GM19240 (cell line): ENCODE results near the gene DCBLD2.

Source experiments
- DNase-seq: peaks from one replicate; pipeline ENCODE4 v3.0.0; 2011; ENCODE audit warnings: low spot score; ENCODE audit not compliant: insufficient read length

The DCBLD2 gene, protein sequence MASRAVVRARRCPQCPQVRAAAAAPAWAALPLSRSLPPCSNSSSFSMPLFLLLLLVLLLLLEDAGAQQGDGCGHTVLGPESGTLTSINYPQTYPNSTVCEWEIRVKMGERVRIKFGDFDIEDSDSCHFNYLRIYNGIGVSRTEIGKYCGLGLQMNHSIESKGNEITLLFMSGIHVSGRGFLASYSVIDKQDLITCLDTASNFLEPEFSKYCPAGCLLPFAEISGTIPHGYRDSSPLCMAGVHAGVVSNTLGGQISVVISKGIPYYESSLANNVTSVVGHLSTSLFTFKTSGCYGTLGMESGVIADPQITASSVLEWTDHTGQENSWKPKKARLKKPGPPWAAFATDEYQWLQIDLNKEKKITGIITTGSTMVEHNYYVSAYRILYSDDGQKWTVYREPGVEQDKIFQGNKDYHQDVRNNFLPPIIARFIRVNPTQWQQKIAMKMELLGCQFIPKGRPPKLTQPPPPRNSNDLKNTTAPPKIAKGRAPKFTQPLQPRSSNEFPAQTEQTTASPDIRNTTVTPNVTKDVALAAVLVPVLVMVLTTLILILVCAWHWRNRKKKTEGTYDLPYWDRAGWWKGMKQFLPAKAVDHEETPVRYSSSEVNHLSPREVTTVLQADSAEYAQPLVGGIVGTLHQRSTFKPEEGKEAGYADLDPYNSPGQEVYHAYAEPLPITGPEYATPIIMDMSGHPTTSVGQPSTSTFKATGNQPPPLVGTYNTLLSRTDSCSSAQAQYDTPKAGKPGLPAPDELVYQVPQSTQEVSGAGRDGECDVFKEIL

DNA sequence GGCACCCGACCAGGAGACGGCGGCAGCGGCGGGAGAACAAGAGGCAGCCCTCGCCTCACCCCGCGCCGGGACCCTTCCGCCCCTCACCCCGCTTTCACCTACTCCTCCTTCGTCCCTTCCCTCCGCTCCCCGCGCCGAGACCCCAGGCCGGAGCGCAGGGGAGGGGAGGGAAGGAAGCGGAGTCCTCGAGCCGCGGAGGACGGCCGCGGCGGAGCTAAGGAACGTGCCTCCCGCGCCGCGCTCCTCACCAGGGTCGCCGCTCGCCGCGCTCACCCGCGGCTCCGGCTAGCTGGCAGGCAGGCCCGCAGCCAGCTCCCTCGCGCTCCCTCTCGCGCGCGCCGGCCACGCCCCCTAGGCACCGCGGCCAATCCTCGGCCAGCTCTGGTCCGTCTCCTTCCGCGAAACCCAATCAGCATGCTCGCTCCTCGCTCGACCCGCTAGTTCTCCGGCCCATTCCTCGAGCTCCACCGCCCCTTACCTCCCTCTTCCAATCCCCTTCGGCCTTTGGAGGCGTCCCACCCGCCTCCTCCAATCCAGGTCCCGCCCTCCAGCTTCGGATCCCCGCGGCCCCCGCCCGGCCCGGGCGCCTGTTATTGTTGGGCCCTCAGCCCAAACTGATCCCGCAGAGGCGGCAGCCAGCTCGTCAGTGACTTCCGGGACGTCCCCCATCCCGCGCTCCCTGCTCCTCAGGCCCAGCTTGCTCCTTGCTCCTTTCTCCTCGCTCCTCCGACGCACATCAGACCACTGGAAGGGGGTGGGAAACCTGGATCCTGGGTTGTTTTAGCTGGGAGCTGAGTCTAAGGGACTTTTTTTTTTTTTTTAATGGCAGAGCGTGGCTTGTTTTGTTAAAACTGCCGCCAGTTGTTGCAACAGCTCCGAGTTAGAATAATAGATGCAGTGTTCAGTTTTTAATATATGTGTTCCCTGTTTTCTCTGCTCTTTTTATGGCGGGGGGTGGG, at the start of gene DCBLD2:
DCBLD2 (minus strand) TSS at position 304 of the 959 bp plus-strand sequence. CDS start 369 bp downstream, outside the sequence.
- DNase-seq: peak; percentile 94

DNA sequence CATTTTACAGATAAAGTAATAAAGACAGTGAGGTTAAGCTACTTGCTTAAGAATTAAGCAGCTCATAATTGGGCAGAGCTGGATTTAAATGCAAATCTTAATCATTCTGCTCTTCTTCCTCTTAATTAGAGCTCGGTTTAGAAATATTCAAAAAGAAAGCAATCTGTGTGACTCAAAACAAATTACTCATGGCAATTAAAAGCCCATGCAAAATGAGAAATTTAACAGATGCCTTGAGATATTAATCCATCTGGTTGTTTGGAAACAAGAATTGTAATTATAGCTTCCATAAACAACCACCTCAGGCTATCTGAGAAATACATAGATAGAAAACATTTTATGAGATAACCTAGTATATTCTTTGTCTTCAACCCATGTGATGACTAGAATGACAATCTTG, 44.2 kb upstream of the DCBLD2 start:
- no peak for DNase-seq

DNA sequence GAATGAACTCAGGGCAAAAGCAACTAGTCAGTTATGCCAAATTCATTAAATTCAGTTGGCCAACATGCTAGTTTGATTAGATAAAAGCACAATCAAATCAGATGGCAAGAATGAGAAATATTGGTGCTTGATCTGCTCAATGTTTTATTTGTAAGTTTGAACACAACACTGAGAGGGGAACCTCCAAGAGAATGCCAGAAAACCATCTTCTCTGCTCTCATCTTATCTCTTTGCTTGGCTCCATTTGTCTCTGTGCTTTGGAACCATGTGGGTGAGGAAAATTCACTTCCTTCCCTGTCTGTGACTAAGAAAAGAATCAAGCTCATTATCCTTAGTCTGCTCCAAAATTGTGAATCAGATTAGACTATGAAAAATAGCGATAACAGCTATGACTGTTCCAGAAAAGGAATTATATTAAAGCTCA, 43.6 kb upstream of the DCBLD2 start:
- no peak for DNase-seq

DNA sequence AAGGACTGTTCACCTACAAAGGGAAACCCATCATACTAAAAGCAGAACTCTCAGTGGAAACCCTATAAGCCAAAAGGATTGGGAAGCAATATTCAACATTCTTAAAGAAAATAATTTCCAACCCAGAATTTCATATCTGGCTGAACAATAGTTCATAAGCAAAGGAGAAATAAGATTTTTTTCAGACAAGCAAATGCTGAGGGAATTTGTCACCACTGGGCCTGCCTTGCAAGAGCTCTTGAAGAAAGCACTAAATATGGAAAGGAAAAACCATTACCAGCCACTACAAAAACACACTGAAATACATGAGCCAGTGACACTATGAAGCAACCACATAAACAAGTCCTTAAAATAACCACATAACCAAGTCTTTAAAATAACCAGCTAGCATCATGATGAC, 28.9 kb upstream of the DCBLD2 start:
- no peak for DNase-seq

DNA sequence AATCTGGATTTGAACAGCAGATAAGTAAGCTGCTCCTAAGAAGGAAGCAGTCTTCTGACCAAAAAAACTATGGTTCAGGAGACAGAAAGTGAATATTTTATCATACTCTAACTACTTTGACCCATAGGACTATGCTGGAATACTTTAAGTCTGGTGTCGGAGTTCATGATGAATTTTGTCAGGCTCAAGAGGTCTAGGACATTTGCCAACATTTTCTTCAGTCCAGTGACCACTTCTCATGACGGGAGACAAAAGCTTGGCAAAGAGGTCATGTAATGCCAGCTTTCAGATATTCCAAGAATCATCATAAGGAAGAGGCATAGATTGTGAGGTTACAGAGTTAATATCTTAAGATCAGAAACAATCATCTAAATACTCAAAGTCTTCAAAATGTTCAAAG, 20.5 kb upstream of the DCBLD2 start:
- DNase-seq: no peak

DNA sequence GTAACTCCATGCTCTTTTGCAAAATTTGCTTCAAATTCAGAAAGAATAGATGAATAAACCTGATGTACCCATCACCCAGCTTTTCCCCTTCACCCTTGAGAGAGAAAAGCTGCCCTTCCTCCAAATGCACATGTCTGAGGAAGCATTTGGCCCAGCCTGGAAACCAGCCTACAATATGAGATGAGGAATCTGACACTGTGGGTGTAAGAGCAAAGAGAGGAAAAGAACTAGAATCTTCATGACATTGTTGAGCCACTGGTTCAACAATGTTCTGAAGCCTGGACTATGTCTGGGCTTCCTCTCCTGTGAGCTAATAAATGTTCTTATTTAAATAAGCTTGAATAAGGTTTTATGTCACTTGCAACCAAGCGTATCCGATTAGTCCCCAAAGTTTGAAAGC, 18.7 kb upstream of the DCBLD2 start:
- no peak for DNase-seq

DNA sequence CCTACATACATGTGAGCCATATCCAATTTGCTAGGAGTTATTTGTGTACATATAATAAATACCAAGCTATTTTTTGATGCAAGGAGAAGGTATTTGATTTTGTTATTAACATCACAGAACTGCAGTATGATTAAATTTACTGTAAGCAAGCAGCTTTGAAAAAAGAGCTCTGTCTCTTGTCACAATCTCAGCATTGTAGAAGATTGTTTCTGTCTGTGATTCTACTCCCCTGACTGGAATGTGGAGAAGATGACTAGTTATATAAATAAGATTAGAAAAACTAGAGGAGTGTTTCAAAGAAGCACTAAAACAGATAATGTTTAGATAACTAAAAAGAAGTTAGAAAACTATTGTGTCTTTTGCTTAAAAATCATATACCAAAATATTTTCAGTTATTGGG, 17.1 kb upstream of the DCBLD2 start:
- no peak for DNase-seq

DNA sequence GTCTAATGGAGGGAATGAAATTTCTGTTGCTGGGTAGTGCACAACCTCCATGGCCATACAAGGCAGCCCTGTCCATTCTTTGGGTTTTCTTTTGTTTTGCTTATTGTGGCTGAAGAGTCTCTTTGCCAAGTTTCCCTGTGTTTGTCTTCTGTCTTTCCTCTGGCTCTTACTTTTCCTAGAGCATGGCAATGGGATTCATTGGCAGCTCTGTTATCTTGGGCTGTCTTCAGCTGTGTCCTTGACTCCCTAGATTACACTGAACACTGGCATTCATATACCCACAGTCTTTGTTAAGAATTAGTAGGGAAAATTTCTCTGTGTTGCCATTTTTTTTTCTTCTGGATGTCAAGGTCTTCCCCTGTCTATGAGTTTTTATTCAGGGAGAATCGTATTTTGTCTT, 16.1 kb upstream of the DCBLD2 start:
- DNase-seq: no peak

DNA sequence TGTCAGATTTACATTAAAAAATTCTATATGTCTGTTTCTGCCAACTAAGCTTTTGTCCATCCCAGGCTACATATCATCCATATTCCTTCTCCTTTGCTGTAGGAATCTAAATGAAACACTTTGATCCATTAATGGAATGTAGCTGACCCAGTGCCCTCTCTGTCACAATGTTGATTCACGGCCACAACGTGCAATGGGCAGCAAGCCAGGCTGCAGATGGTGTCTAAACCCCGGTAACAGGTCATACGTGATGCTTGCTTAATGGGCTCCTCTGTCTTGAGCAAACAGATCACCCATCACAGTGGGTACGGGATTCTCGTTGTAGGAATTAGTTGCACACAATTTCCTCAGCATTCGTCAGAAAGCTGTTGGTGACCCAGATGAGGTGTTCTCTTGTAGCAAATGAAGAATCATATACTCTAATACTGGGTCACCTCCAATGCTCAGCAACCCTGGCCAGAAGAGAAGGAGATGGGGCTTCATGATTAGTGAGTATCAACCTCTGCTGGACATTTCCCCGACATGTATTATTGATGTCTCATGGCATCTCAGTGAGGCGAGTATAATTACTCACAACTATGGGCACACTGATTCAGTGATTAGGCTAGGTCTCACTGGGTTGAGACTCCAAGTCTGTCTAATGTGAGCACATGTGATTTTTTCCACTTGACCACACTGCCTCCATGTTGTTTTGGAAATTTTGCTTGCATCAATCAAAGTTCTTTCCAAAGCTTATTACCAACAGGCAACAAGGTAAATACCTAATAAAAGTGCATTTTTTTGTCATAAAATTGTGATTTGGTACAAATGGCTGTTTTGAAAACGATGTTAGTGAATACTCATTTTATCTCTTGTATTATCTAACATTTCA, 12.9 kb upstream of the DCBLD2 start:
- DNase-seq: no peak

DNA sequence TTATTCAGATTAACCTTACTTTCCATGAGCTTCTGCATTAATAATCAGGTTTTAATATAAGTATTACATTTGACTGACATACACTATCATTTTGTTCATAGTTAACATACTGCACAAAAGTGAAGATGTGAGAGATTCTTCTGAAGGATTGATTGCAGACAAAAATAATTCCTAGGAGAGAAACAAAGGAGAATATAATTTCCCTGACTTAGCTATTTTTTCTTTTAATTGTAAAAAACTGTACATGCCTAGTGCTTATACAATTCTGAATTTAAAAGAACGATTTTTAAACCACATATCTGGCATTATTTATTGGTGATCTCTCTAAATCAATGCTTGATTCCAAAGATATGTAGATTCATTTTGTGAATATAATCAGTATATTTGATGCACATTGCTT, 11.0 kb upstream of the DCBLD2 start:
- DNase-seq: no peak

DNA sequence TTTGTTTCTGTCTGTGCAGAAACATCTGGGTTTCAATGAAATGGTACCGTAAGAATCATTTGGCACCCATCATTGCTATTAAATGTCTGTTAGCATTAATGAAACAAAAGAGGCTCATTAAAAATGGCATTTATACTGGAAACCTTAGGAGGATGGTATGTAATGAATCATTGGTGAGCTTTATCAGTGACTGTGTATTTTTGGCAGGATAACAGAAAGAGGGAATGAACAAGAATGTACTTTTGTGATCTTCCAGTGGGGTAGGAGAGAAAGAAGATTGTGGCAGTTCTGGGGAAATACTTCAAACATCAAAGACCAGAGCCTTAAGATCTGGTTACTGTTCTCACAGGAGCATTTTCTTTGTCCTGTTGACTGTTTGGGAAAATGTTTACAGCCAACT, 4.7 kb upstream of the DCBLD2 start:
- no peak for DNase-seq

DNA sequence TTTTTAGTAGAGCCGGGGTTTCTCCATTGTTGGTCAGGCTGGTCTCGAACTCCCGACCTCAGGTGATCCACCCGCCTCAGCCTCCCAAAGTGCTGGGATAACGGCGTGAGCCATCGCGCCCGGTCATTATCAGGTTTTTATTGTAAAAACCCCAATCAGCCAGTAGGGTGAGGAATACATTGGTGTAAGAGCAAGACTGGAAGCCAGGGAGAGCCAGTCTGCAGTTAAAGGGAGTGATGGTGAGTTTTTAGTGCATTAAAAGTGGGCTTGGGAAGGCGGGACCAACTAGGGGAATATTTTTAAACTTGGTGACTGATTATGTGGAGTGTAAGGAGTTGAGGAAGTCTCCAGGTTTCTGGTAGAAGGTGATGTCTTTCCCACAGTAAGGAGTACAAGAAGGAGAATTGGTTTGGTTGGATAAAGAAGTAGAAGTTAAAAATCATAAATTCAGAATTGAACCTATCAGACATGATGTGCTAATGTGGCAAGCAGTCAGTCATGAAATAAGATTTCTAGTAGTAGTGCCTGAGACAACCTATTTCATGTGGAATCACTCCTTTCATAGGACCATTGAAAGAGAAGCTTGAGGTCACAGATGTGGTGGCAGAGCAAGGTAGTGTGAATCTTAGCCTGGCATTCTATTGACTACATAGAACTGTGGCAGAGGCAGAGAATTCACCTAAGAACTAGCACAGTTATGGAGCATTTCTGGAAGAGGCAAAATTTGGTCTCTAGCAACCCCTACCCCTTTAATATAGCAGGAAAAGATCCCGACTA, 2.4 kb upstream of the DCBLD2 start:
- no peak for DNase-seq

DNA sequence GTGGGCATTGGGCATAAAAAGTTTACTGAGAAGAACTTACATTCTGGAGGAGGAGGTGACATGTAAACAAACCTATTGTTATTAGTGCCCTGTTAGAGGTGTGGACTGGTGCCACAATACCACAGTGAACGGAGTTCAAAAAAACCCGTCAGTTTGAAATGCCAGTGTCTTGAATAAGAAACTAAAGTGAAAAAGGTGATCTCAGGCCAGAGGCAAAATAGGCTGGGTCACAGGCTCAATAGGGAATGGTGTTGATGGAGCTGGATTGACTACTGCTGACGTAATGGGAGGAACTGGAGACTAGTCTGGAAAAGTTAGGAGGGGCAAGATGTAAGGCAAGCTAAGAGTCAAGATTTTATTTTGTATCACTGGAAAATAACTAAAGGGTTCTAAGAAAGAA, 1.6 kb upstream of the DCBLD2 start:
- DNase-seq: no peak

DNA sequence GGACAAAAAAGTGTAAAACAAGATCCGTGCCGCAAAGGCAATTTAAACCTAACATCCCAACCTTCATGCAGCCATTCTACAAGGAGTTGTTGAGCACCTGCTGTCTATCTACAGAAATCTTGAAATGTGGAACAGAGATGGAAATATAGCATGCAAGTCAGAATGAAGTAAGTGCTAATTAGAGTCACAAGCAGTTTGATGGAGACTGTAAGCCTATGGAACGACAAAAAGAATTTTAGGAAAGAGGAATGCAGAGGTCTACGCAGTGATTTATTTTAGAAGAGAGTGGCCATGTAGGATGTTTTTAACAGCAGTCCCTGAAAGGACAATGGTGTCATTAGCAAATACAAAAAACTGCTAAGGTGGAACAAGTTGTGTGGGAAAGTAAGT, 851 bp upstream of the DCBLD2 start:
- DNase-seq: no peak

DNA sequence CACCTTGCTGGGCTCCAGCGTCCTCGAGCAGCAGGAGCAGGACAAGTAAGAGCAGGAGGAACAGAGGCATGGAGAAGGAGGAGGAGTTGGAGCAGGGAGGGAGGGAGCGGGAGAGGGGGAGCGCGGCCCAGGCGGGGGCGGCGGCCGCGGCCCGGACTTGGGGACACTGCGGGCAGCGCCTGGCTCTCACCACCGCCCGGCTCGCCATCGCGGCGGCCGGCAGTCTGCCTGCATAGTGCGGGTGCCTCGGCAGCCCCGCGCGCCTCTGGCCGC, 440 bp downstream of the DCBLD2 start:
- DNase-seq: no peak

DNA sequence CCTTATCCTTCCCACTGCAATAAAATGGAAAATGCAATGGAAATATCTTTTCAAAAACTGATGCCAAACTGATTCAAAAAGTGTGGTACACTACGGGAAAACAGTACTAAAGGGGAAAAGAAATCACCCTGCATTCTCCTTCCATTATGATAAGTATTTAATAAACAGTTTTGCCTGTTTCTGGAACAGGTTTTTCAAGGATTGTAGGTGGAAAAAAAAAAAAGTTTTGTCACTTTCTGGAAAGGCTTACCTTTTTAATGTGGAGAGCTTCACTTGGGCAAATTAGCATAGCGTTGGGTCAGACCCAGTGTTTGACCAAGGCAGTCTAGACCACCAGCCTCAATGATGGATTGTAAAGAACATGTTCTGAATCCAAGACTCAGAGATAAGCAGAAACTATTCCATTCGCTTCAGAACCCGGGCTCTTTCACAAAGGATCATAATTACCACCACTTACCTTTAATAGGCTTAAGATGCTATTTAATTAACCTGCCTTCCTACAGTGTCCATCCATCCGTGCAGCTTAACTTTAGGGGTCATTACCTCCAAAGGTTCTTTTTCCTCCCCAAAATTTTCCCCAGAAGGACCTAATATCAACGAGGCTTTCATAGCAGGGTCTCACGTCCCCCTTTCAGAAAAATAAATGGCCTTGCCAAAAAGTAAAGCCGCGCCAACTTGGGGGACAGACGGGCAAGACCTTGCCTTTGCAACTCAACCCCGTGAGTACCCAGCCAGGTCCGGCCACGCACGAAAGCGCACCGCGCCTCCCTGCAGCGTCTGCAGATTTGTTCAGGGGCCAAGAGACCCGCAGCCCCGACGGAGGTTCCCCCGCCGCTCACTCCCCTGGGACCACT, 1.0 kb downstream of the DCBLD2 start:
- DNase-seq: no peak

DNA sequence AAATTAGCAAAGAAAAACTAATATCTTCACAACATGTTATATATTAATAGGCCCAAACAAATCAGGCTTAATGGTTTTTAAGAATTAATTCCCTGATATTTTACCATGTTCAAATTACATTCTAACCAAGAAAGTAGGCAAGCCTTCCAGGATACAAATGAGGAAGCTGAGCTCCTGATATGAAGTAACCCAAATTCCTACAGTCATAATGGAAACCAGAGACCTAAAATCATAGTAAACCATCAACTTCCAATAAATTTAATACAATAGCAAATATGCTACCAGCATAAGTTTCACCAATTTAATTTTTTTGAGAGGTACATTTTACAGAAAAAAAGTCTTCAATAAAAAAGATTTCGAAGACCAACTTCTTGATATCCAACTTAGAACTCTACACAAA, 3.8 kb downstream of the DCBLD2 start:
- DNase-seq: no peak

DNA sequence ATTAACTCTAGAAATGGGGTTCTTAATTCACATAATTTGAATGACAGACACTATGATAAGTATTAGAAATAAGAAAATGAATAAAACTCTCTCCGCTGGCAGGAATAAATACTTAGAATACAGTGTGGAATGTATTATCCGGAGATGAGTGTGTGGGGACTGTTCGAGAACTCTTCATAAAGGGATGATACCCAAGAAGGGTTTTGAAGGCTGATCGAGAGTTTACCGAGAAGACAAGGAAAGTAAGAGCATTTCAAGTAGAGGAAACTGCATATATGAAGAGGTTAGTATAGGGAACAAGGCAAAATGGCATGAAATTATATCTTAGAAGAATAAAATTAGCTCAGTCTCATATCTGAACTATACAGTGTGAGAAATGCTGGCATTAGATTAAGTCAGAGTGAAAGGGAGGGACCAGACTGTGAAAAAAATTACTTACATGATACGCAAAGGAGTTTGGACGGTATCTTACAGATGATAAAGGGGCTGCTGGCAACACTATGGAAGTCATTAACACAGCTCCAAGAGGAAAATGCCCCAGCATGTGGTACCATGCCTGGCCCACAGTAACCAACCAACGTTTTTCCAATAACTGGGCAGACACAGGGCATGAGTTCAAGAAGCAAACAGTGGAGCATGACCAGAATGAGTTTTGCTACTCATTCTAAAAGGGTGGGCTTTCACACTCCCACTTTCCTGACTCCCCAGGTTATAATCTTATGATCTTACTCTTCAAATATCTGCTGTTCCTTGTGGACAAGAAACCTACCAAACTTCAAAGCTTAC, 6.5 kb downstream of the DCBLD2 start:
- DNase-seq: no peak
